Activated B cell treated with CpG ODN at 0.5 μM for 24 hours (primary cell): ENCODE results near the gene PLEKHA3. TPM values are rescaled to one million over a fixed set of nuclear protein-coding genes. Genes with fewer than 3 reads are reported as not detected.
A peak's percentile ranks its signal among the peaks of the same experiment; 100 is the strongest.

ENCODE experiments used
- ATAC-seq: fragments of 200-7000 bp; cut with Tn5 transposase; one replicate; pipeline ENCODE4 v1.10.0; 2021; ENCODE audit warnings: low read depth, mild to moderate bottlenecking, moderate library complexity
- CTCF ChIA-PET: fragments of 350-600 bp; sonication (Branson Sonifier 250); formaldehyde crosslinking; loops from one replicate; lab custom pipeline; 2021; ENCODE audit warnings: antibody characterized with exemption; lab: Charles Lee
- POLR2A ChIA-PET: fragments of 350-600 bp; sonication (Branson Sonifier 250); formaldehyde crosslinking; loops from one replicate; lab custom pipeline; 2021; ENCODE audit warnings: antibody characterized with exemption; lab: Charles Lee
- DNase-seq: peaks from one replicate; pipeline ENCODE4 v3.0.0; 2022
- H3K27ac Mint-ChIP-seq: one replicate; pipeline ENCODE4 v1.8.0; 2020; ENCODE audit warnings: mixed read lengths
- H3K27me3 Mint-ChIP-seq: one replicate; pipeline ENCODE4 v1.8.0; 2021; ENCODE audit warnings: mixed read lengths
- H3K36me3 Mint-ChIP-seq: one replicate; pipeline ENCODE4 v1.8.0; 2021; ENCODE audit warnings: low read depth, mixed read lengths
- H3K4me1 Mint-ChIP-seq: one replicate; pipeline ENCODE4 v1.8.0; 2021; ENCODE audit warnings: mixed read lengths
- H3K4me3 Mint-ChIP-seq: one replicate; pipeline ENCODE4 v1.8.0; 2020; ENCODE audit warnings: mild to moderate bottlenecking, mixed read lengths
- H3K9me3 Mint-ChIP-seq: one replicate; pipeline ENCODE4 v1.8.0; 2020; ENCODE audit warnings: mixed read lengths
- CTCF ChIP-seq: fragments of 200-600 bp; IDR thresholded peaks from one replicate; pipeline ENCODE4 v1.8.0; 2022; ENCODE audit warnings: antibody characterized with exemption, mild to moderate bottlenecking
- intact Hi-C: fragments of 100-400 bp; cut with micrococcal nuclease; formaldehyde crosslinking; loops from one replicate; pipeline ENCODE4 v1.15.1; 2024
- total RNA-seq: library from RNA; stranded (reverse); gene quantifications from 2 replicates; pipeline ENCODE4 v1.2.3, GENCODE V29; 2022

The PLEKHA3 gene
- total RNA-seq, 1 donor from 2014 or later = 29.6 TPM

GRCh38 chr2:178478130-178478438 lies 2.2 kb upstream of the PLEKHA3 start:
- peaks cover 39% of the 10 kb centered on the region for H3K4me1 Mint-ChIP-seq
- H3K9me3 Mint-ChIP-seq = no peaks in the 10 kb centered on the region
- ChIA-PET CTCF (no interaction called here), POLR2A (interaction anchor here (1.0 kb wide), 1 partner anchor 27 kb away, joined by 4 read pairs; the partner anchor contains the start of genes PJVK and PRKRA)
- no peak for DNase-seq
- peak overlapping the region; percentile 94 for H3K4me3 Mint-ChIP-seq
- H3K27me3 Mint-ChIP-seq = no peaks in the 10 kb centered on the region
- peaks cover 9% of the 10 kb centered on the region for H3K36me3 Mint-ChIP-seq
- ATAC-seq = no peak
- no peak for TF ChIP-seq CTCF
- intact Hi-C loops = loop anchor here (1.0 to 5.0 kb wide), 5 partner anchors 27 to 1213 kb away; partner anchors contain the start of genes NFE2L2, PJVK and PRKRA
- H3K27ac Mint-ChIP-seq = peak overlapping the region; percentile 97

GRCh38 chr2:178478439-178479274 lies 1.6 kb upstream of the PLEKHA3 start, which contains the start of gene FKBP7:
TSS of gene FKBP7 (minus strand) at chr2:178478600. CDS start at chr2:178478499, 101 bp downstream.
- peak; percentile 69 for DNase-seq
- H3K4me3 Mint-ChIP-seq = peak within 1 kb of the TSS; percentile 94
- H3K4me1 Mint-ChIP-seq = peaks cover 43% of the 10 kb centered on the region
- no peak for TF ChIP-seq CTCF
- no peaks in the 10 kb centered on the region for H3K9me3 Mint-ChIP-seq
- no peaks in the 10 kb centered on the region for H3K27me3 Mint-ChIP-seq
- peak within 1 kb of the TSS; percentile 97 for H3K27ac Mint-ChIP-seq
- POLR2A ChIA-PET = interaction anchor here (1.0 kb wide), 1 partner anchor 28 kb away, joined by 4 read pairs; the partner anchor contains the start of genes PJVK and PRKRA
- peaks cover 9% of the 10 kb centered on the region for H3K36me3 Mint-ChIP-seq
- ATAC-seq = peak; percentile 70
- CTCF ChIA-PET = no interaction called here
- intact Hi-C loops = loop anchor here (1.0 to 5.0 kb wide), 5 partner anchors 27 to 1214 kb away; partner anchors contain the start of genes NFE2L2, PJVK and PRKRA

DNA sequence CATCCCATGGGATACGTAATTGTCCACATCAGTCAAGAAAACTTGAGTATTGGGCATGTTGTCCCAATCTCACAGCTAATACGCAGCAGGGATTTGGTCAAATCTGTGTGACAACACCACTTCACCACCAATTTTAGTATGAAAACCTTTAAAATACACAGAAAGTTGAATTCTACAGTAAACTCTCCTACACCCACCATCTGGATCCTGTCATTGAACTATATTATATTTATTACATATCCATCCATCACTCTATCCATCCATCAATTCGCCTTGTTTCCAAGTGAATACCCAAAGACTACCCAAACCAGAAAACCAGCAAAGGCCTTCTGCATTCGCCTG lies 1.0 kb upstream of the PLEKHA3 start:
- TF ChIP-seq CTCF = no peak
- ChIA-PET CTCF (no interaction called here), POLR2A (interaction anchor here (1.1 to 4.1 kb wide), 3 partner anchors 29 to 198 kb away, joined by 3 to 70 read pairs (median 4); partner anchors contain the start of genes PJVK and PRKRA)
- intact Hi-C loops = loop anchor here (2.0 to 5.0 kb wide), 3 partner anchors 118 to 1214 kb away; partner anchors contain the start of gene NFE2L2
- H3K27me3 Mint-ChIP-seq = no peaks in the 10 kb centered on the region
- H3K27ac Mint-ChIP-seq = peak overlapping the region; percentile 97
- peak overlapping the region; percentile 94 for H3K4me3 Mint-ChIP-seq
- H3K9me3 Mint-ChIP-seq = no peaks in the 10 kb centered on the region
- no peak for DNase-seq
- H3K4me1 Mint-ChIP-seq = peaks cover 49% of the 10 kb centered on the region
- H3K36me3 Mint-ChIP-seq = peaks cover 9% of the 10 kb centered on the region
- no peak for ATAC-seq

- H3K4me1 Mint-ChIP-seq = peaks cover 54% of the 10 kb centered on the region
- ChIA-PET CTCF (no interaction called here), POLR2A (interaction anchor here (1.1 to 4.1 kb wide), 3 partner anchors 29 to 198 kb away, joined by 3 to 70 read pairs (median 4); partner anchors contain the start of genes PJVK and PRKRA)
- H3K9me3 Mint-ChIP-seq = no peaks in the 10 kb centered on the region
- no peak for DNase-seq
- no peak for TF ChIP-seq CTCF
- no peak for ATAC-seq
- H3K4me3 Mint-ChIP-seq = peak overlapping the region; percentile 94
- intact Hi-C loops = loop anchor here (1.0 to 5.0 kb wide), 6 partner anchors 15 to 1215 kb away; partner anchors contain the start of gene NFE2L2
- H3K27ac Mint-ChIP-seq = peak overlapping the region; percentile 97
- no peaks in the 10 kb centered on the region for H3K27me3 Mint-ChIP-seq
- H3K36me3 Mint-ChIP-seq = peaks cover 9% of the 10 kb centered on the region
Observed at GRCh38 chr2:178479758-178480226, 465 bp upstream of the PLEKHA3 start.
